LNCAP (cell line): ENCODE data around the gene STIMATE.

Experiments used
- TF ChIP-seq, protein P1 (sequence below): fragments of 450-650 bp; IDR thresholded peaks from 2 replicates; pipeline ENCODE4 v1.5.1; 2017; ENCODE audit warnings: mild to moderate bottlenecking

The STIMATE gene

DNA sequence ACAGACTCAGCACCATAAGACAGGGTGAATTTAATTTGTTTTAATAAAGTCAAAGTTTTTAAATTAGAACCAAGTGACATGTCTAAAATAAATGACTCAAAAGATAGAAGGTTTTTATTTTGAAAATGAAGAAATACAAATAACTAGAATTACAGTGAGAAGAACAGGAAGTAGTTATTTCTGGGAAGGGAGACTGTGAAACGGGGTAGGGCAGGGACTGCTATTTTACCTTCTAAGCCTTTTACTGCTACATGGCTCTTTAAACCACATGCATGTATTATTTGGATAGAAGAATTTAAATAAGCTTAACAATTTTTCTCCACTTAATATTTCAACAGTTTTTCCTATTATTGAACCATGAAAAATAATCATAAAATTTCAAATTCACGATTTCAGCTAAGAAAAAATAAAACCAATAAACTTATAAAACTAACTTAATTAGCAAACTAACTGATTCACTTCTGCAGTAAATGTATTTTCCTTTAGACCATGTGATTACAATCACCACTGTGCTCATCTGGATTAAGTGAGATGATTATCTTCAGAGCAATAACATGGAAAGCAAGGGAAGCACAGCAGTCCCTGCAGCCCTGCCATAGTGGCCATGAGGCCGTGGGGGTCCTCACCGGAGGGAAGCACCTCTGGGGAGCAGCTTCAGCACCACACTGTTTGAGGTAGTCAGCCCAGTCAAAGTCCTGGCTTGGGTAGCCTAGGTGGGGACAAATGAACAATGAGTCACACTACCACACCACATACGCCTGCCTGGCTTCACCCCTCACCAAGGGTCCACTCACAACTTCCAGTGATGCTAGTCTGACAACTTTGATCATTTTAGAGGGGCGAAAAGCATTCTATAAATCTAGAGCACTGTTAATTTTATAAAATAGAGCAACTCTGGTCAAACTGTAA lies 28.3 kb upstream of the STIMATE start:
- TF ChIP-seq, protein P1, sequence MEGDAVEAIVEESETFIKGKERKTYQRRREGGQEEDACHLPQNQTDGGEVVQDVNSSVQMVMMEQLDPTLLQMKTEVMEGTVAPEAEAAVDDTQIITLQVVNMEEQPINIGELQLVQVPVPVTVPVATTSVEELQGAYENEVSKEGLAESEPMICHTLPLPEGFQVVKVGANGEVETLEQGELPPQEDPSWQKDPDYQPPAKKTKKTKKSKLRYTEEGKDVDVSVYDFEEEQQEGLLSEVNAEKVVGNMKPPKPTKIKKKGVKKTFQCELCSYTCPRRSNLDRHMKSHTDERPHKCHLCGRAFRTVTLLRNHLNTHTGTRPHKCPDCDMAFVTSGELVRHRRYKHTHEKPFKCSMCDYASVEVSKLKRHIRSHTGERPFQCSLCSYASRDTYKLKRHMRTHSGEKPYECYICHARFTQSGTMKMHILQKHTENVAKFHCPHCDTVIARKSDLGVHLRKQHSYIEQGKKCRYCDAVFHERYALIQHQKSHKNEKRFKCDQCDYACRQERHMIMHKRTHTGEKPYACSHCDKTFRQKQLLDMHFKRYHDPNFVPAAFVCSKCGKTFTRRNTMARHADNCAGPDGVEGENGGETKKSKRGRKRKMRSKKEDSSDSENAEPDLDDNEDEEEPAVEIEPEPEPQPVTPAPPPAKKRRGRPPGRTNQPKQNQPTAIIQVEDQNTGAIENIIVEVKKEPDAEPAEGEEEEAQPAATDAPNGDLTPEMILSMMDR: no peak

DNA sequence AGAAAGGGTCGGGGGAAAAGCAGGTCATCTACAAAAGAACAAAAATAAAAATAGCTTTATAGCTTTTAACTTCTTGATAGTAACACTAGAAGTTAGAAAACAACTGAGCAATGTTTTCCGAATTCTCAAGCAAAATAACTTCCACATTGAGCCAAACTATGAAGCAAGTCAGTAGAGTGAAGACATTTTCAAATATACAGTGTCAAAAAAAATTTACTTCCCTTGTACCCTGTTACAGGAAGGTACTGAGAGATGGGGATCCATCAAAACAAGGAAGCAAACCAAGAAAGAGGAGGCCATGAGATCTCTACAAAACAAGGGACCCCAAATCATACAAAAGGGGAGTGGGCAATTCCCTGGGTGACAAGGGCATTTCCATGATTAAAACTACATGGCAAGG lies 26.6 kb upstream of the STIMATE start:
- TF ChIP-seq, protein P1: no peak

DNA sequence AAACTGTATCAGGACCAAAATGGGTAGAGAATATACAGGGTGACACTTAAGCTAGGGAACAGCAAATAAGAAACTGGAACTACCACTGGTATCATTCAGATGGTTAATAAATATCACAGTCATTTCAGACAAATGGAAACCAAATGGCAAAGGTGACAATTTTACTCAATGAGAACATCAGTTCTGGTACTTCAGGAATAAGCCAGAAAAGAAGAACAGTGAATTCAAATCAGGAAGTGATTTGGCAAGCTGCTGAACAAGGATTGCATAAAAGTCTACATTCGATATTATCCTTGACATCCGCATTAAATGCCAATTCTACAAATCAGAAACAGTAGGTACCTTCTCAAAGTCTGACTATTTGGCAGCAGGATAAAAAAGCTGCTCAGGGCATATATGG lies 23.5 kb upstream of the STIMATE start:
- TF ChIP-seq, protein P1: no peak

DNA sequence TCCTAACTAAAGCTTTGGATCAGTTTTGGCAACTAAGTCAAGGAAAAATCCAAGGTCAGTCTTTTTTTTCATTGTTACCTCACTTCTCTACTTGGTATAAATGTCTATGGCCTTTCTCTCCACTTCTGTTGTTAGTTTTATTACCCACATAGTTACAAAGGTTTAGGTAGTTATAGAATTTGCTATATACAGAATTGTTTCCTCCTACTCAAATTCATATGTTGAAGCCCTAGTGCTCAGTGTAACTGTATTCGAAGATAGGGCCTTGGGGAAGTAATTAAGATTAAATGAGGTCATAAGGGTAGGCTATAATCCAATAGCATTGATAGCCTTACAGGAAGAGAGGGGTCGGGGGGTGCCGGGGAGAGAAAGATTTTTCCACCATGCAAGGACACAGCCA lies 19.7 kb upstream of the STIMATE start:
- TF ChIP-seq, protein P1: no peak

DNA sequence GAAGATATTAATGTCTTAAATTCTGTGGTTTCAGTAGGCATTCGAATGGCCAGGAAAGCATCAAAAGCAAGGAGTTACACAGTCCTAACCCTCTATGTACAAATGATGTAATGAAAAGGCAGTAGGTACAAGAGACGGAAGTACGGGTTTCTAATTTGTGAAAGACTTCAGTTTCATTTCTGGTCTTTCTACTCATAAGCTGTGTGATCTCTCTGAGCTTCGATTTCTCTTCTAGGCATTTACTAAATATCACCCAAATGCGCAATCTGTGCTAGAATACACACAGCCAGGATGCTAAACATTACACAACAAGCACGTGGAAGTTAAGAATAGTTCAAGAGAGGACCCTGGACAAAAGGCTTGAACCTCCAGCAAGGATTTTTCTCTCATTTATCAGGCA lies 17.9 kb upstream of the STIMATE start:
- TF ChIP-seq, protein P1: no peak

DNA sequence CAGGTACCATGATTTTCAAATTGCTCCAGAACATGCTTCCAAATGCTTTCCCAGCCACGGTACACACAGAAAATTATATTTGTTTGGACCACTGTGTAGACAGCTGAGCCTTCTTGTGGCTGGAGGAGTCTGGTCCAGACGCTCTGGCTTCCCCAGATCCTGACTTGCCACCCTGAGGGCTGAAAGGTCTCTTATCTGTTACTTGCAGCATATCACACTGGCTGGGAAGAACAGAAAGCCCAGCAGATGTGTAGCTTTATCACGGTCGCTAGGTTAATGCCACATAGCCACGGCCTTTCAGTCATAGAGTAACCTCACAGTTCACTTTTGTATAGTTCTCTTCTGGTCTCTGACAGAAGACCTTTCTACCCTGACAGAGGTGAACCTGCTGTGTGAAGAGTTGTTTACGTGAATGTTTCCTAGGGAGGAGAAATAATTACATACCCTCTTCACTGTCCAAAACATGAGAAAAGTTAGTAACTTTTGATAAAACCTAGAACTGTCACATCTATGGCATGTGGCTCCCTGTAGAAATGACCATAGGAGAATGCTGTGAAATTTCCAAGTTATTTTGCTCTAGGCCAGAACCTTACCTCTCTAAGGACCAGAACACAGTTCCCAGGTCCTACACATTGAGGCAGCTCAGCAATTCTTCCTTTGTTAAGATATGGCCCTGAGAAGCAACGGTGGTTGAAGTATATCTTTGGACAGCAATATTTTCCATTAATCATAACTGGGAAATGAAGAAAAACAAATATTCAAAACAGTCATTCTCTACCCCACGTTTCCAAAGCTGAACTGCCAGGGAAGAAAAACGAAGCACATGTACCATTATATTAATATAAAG lies 15.8 kb upstream of the STIMATE start:
- TF ChIP-seq, protein P1: no peak

DNA sequence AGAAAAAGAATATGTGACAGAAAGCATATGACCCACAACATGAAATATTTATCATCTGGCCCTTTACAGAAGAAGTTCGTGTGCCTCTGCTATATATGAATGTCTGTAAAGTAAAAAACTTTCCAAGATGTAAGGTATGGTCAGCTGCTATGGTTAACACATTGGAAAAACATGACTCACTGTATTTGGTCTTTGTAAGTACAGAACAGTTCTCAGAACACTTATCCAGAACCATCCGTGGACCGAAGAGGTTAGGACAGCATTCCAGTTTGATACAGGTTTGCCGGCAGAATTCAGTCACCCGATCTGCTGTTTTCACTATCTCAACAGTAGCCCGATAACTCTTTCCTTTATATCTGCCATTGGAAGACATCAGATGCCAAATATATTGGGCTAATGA lies 13.5 kb upstream of the STIMATE start:
- TF ChIP-seq, protein P1: no peak
